GM23248 (cell line): ENCODE results near the gene ATRX. TPM values are rescaled to one million over a fixed set of nuclear protein-coding genes. Genes with fewer than 3 reads are reported as not detected.

Source experiments
- DNase-seq: peaks from one replicate; pipeline ENCODE4 v3.0.0-alpha.2; 2015
- H2AFZ ChIP-seq: fragments of 200-600 bp; sonication (generic); 2 replicates; pipeline ENCODE4 v1.6.1; 2016; ENCODE audit warnings: antibody characterized with exemption
- H3F3A ChIP-seq: fragments of 200-600 bp; sonication (generic); 2 replicates; pipeline ENCODE4 v1.6.1; 2016; ENCODE audit warnings: mild to moderate bottlenecking, antibody characterized with exemption, mixed run types; ENCODE audit not compliant: insufficient read depth
- H3K27ac ChIP-seq: fragments of 200-600 bp; sonication (generic); 2 replicates; pipeline ENCODE4 v1.5.1; 2016; ENCODE audit warnings: mild to moderate bottlenecking
- H3K27me3 ChIP-seq: fragments of 200-600 bp; sonication (generic); replicated peaks from 2 replicates; pipeline ENCODE4 v1.6.1; 2016; ENCODE audit warnings: mild to moderate bottlenecking; ENCODE audit not compliant: insufficient read depth
- H3K36me3 ChIP-seq: fragments of 200-600 bp; sonication (generic); 2 replicates; pipeline ENCODE4 v1.6.1; 2016; ENCODE audit warnings: low read depth, mild to moderate bottlenecking
- H3K4me1 ChIP-seq: fragments of 200-600 bp; sonication (generic); 2 replicates; pipeline ENCODE4 v1.6.1; 2016; ENCODE audit warnings: mild to moderate bottlenecking; ENCODE audit not compliant: insufficient read depth
- H3K4me2 ChIP-seq: fragments of 200-600 bp; sonication (generic); one replicate; pipeline ENCODE4 v1.6.1; 2016; ENCODE audit warnings: mild to moderate bottlenecking; ENCODE audit not compliant: unreplicated experiment
- H3K4me3 ChIP-seq: fragments of 200-600 bp; sonication (generic); 2 replicates; pipeline ENCODE4 v1.5.1; 2016; ENCODE audit warnings: mild to moderate bottlenecking
- H3K79me2 ChIP-seq: fragments of 200-600 bp; sonication (generic); 2 replicates; pipeline ENCODE4 v1.6.1; 2016; ENCODE audit warnings: mild to moderate bottlenecking; ENCODE audit not compliant: insufficient read depth
- H3K9ac ChIP-seq: fragments of 200-600 bp; sonication (generic); 2 replicates; pipeline ENCODE4 v1.6.1; 2016; ENCODE audit warnings: mild to moderate bottlenecking
- H3K9me2 ChIP-seq: fragments of 200-600 bp; sonication (generic); 2 replicates; pipeline ENCODE4 v1.6.1; 2016; ENCODE audit warnings: mixed run types, mild to moderate bottlenecking, moderate library complexity; ENCODE audit not compliant: insufficient read depth
- H3K9me3 ChIP-seq: fragments of 200-600 bp; sonication (generic); one replicate; pipeline ENCODE4 v1.6.1; 2017; ENCODE audit warnings: low read depth
- H4K20me1 ChIP-seq: fragments of 200-600 bp; sonication (generic); 2 replicates; pipeline ENCODE4 v1.6.0; 2016; ENCODE audit not compliant: insufficient read depth
- EZH2 ChIP-seq: fragments of 200-600 bp; sonication (generic); IDR thresholded peaks from 2 replicates; pipeline ENCODE4 v1.6.1; 2018; ENCODE audit warnings: antibody characterized with exemption, mild to moderate bottlenecking; ENCODE audit not compliant: insufficient read depth, poor library complexity, severe bottlenecking
- EZH2phosphoT487 ChIP-seq: fragments of 200-600 bp; sonication (generic); IDR thresholded peaks from 2 replicates; pipeline ENCODE4 v1.6.1; 2018; ENCODE audit warnings: antibody characterized with exemption, moderate library complexity, mild to moderate bottlenecking, low read depth; ENCODE audit not compliant: insufficient read depth
- WGBS, 2 experiments: methylation state at CpG; one replicate each; pipeline ENCODE4 v1.1.6; 2015 to 2017; ENCODE audit warnings: low lambda C conversion rate in 2 of 2, low coverage in 1 of 2; ENCODE audit errors: missing lambda C conversion rate in 2 of 2; 5-methylcytosine and 5-hydroxymethylcytosine counted together
- in situ Hi-C: fragments of 300-500 bp; cut with MboI; formaldehyde crosslinking; loops from 2 replicates; pipeline ENCODE4 v1.15.0; 2020
- polyA plus RNA-seq: library from polyadenylated mRNA; unstranded; fragments of >200 nt; fragmentation: Nextera tagmentation; extraction: Ambion mirVana; gene quantifications from 2 replicates; pipeline ENCODE4 v1.2.1, GENCODE V29; 2016
- total RNA-seq: library from RNA; depleted of rRNA; stranded (reverse); fragments of >200 nt; shearing (Covaris generic); gene quantifications from 2 replicates; pipeline ENCODE4 v1.2.3, GENCODE V29; 2014

The ATRX gene
- total and polyA plus RNA-seq, 2 experiments from 2014 or later = 52.7 to 74.6 TPM

GRCh38 chrX:77679144-77679543 lies 106.9 kb downstream of the ATRX start:
- no peak overlapping the region for H3K9ac ChIP-seq
- peaks cover 3% of the 10 kb centered on the region; the same call in 1 of the 2 replicates for H3F3A ChIP-seq
- no peak overlapping the region for H2AFZ ChIP-seq
- peaks cover 22% of the 10 kb centered on the region; the same call in 1 of the 2 replicates for H3K79me2 ChIP-seq
- H3K4me3 ChIP-seq = no peak overlapping the region
- no peaks in the 10 kb centered on the region for H3K4me1 ChIP-seq
- TF ChIP-seq EZH2 = no peak
- no peak for TF ChIP-seq EZH2phosphoT487
- no peak overlapping the region for H3K4me2 ChIP-seq
- H3K36me3 ChIP-seq = peaks cover 11% of the 10 kb centered on the region; the same call in 1 of the 2 replicates
- no peaks in the 10 kb centered on the region for H3K9me2 ChIP-seq
- 93 to 100% methylated on average over 1 of the region's 1 CpG for WGBS, 2 experiments
- no peaks in the 10 kb centered on the region for H3K9me3 ChIP-seq
- in situ Hi-C loops = loop anchor here (25.0 kb wide), 1 partner anchor 92 kb away; no protein-coding TSS in a partner anchor
- H3K27ac ChIP-seq = no peak overlapping the region
- no peaks in the 10 kb centered on the region for H4K20me1 ChIP-seq
- DNase-seq = no peak
- no peaks in the 10 kb centered on the region for H3K27me3 ChIP-seq

- TF ChIP-seq EZH2phosphoT487 (no peak), EZH2 (no peak)
- WGBS, 2 experiments = 87 to 97% methylated on average over 3 of the region's 3 CpGs
- DNase-seq = no peak
These were observed 110.0 kb downstream of the ATRX start for GRCh38 chrX:77675986-77676385.

GRCh38 chrX:77668391-77669237 lies 117.4 kb downstream of the ATRX start:
- Histone ChIP-seq H3K9ac (no peak overlapping the region), H3K4me3 (no peak overlapping the region), H3K9me3 (no peaks in the 10 kb centered on the region), H3K27me3 (no peaks in the 10 kb centered on the region), H4K20me1 (no peaks in the 10 kb centered on the region), H3F3A (peaks cover 7% of the 10 kb centered on the region; the same call in 1 of the 2 replicates), H3K4me1 (0 out of 2 replicates have a peak, but pooled peaks cover 5% of the 10 kb centered on the region), H3K27ac (peak overlapping the region; percentile 30), H3K36me3 (no peaks in the 10 kb centered on the region; the same call in 1 of the 2 replicates), H3K79me2 (no peaks in the 10 kb centered on the region), H3K4me2 (no peak overlapping the region), H3K9me2 (no peaks in the 10 kb centered on the region), H2AFZ (no peak overlapping the region)
- TF ChIP-seq EZH2phosphoT487 = no peak
- DNase-seq = peak; percentile 64
- in situ Hi-C loops = no loop called here
- 78 to 83% methylated on average over 9 to 10 of the region's 10 CpGs for WGBS, 2 experiments

More at GRCh38 chrX:77675986-77676385, 110.0 kb downstream of the ATRX start:
- no peak overlapping the region for H3K27ac ChIP-seq
- no peaks in the 10 kb centered on the region for H3K4me1 ChIP-seq
- no peaks in the 10 kb centered on the region for H3K9me3 ChIP-seq
- no peaks in the 10 kb centered on the region for H3K36me3 ChIP-seq
- no peak overlapping the region for H2AFZ ChIP-seq
- H4K20me1 ChIP-seq = no peaks in the 10 kb centered on the region
- in situ Hi-C loops = loop anchor here (25.0 kb wide), 1 partner anchor 89 kb away; no protein-coding TSS in a partner anchor
- no peaks in the 10 kb centered on the region for H3F3A ChIP-seq
- H3K4me3 ChIP-seq = no peak overlapping the region
- no peaks in the 10 kb centered on the region for H3K27me3 ChIP-seq
- no peak overlapping the region for H3K4me2 ChIP-seq
- H3K9me2 ChIP-seq = no peaks in the 10 kb centered on the region
- peaks cover 22% of the 10 kb centered on the region; the same call in 1 of the 2 replicates for H3K79me2 ChIP-seq
- H3K9ac ChIP-seq = no peak overlapping the region

- Histone ChIP-seq H3K27me3 (no peaks in the 10 kb centered on the region), H4K20me1 (no peaks in the 10 kb centered on the region), H3F3A (peaks cover 2% of the 10 kb centered on the region; the same call in 1 of the 2 replicates), H3K27ac (no peak overlapping the region), H3K9me3 (no peaks in the 10 kb centered on the region), H3K4me1 (peaks cover under 1% of the 10 kb centered on the region; the same call in 1 of the 2 replicates), H3K9me2 (no peaks in the 10 kb centered on the region), H2AFZ (no peak overlapping the region), H3K9ac (no peak overlapping the region), H3K79me2 (no peaks in the 10 kb centered on the region; the same call in 1 of the 2 replicates), H3K36me3 (no peaks in the 10 kb centered on the region; the same call in 1 of the 2 replicates), H3K4me2 (no peak overlapping the region), H3K4me3 (no peak overlapping the region)
- in situ Hi-C loops = no loop called here
- no peak for DNase-seq
- WGBS, 2 experiments = 95 to 96% methylated on average over 3 of the region's 3 CpGs
- TF ChIP-seq EZH2phosphoT487 = no peak
- TF ChIP-seq EZH2 = no peak
These were observed 127.1 kb downstream of the ATRX start for GRCh38 chrX:77658886-77659285.
